ENCODE measurements around the gene CELA2A.

- TF ChIP-seq, protein P1, sequence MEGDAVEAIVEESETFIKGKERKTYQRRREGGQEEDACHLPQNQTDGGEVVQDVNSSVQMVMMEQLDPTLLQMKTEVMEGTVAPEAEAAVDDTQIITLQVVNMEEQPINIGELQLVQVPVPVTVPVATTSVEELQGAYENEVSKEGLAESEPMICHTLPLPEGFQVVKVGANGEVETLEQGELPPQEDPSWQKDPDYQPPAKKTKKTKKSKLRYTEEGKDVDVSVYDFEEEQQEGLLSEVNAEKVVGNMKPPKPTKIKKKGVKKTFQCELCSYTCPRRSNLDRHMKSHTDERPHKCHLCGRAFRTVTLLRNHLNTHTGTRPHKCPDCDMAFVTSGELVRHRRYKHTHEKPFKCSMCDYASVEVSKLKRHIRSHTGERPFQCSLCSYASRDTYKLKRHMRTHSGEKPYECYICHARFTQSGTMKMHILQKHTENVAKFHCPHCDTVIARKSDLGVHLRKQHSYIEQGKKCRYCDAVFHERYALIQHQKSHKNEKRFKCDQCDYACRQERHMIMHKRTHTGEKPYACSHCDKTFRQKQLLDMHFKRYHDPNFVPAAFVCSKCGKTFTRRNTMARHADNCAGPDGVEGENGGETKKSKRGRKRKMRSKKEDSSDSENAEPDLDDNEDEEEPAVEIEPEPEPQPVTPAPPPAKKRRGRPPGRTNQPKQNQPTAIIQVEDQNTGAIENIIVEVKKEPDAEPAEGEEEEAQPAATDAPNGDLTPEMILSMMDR (IDR thresholded peaks at IDR 0.05) = no peak
- TF ChIP-seq REST (IDR thresholded peaks at IDR 0.05; ENCODE audit: insufficient read depth in 1 of 2, low read depth in 2 of 2, low read length in 1 of 2) (no peak), SIN3A (IDR thresholded peaks at IDR 0.05; ENCODE audit: borderline replicate concordance, insufficient read depth, low read depth, low read length) (no peak)
These were observed 43.9 kb downstream of the CELA2A start for GRCh38 chr1:15500184-15501178.
